Gastroesophageal sphincter (tissue), 4 donors: ENCODE measurements around the gene CLDN15. TPM values are rescaled to one million over a fixed set of nuclear protein-coding genes. Genes with fewer than 3 reads are reported as not detected.
"Not testable (repeated sequence)": the region's sequence is repeated elsewhere in the genome, so short reads cannot be mapped to it uniquely, and the experiment has no call there.

Experiments used
- ATAC-seq: fragments of 150-250 bp; one replicate; pipeline ENCODE4 v1.9.1; 2016; ENCODE audit warnings: mild to moderate bottlenecking, moderate library complexity
- H3K27ac ChIP-seq, 4 donors: fragments of 200-600 bp; sonication (generic) in 3 of 4; 1 replicate in 3 of 4; 2 replicates in 1 of 4; pipeline ENCODE4 v1.5.1; 2016 to 2019
- H3K27me3 ChIP-seq: fragments of 200-600 bp; sonication (generic); one replicate; pipeline ENCODE4 v1.5.1; 2019
- H3K36me3 ChIP-seq, 2 donors: fragments of 200-600 bp; sonication (generic); one replicate each; pipeline ENCODE4 v1.5.1; 2019; ENCODE audit warnings: control low read depth in 1 of 2
- H3K4me1 ChIP-seq, 3 donors: fragments of 200-600 bp; sonication (generic); 1 replicate in 2 of 3; 2 replicates in 1 of 3; pipeline ENCODE4 v1.5.1; 2016 to 2019; ENCODE audit warnings: control low read depth in 2 of 3
- H3K4me3 ChIP-seq, 2 donors: fragments of 200-600 bp; sonication (generic); one replicate each; pipeline ENCODE4 v1.5.1; 2019; ENCODE audit warnings: mild to moderate bottlenecking in 1 of 2, moderate library complexity in 1 of 2
- H3K9me3 ChIP-seq, 3 donors: fragments of 200-600 bp; sonication (generic); one replicate each; pipeline ENCODE4 v1.5.1; 2017 to 2019; ENCODE audit warnings: control low read depth in 2 of 3
- CTCF ChIP-seq, 4 experiments: fragments of 200-600 bp in 2 of 4; fragments of 450-650 bp in 2 of 4; sonication (generic) in 1 of 4; IDR thresholded peaks; one replicate each; pipeline ENCODE4 v1.5.1; 2017 to 2019; ENCODE audit warnings: antibody characterized with exemption in 4 of 4, mild to moderate bottlenecking in 2 of 4, moderate library complexity in 2 of 4
- EP300 ChIP-seq: sonication (generic); formaldehyde crosslinking; IDR thresholded peaks from one replicate; pipeline ENCODE4 v1.6.1; 2017; ENCODE audit warnings: antibody characterized with exemption, mild to moderate bottlenecking
- POLR2A ChIP-seq, 2 donors: fragments of 450-650 bp; IDR thresholded peaks; one replicate each; pipeline ENCODE4 v1.6.1; 2017; ENCODE audit warnings: antibody characterized with exemption in 2 of 2, mild to moderate bottlenecking in 2 of 2, moderate library complexity in 1 of 2
- POLR2AphosphoS5 ChIP-seq: sonication (generic); formaldehyde crosslinking; IDR thresholded peaks from one replicate; pipeline ENCODE4 v1.6.1; 2017; ENCODE audit warnings: antibody characterized with exemption
- WGBS, 2 donors: methylation state at CpG; one replicate each; pipeline ENCODE4 v1.1.5; 2018; ENCODE audit warnings: low coverage in 1 of 2; 5-methylcytosine and 5-hydroxymethylcytosine counted together
- total RNA-seq, 4 donors: library from RNA; depleted of rRNA; stranded (reverse); fragments of >200 nt; gene quantifications; one replicate each; pipeline ENCODE4 v1.1.0, GENCODE V29; 2016

Gene CLDN15
- total RNA-seq, 4 donors from 2014 or later: 4.4 to 6.8 (median 5.0) TPM

GRCh38 chr7:101277155-101277554 is 39.6 kb upstream of the CLDN15 start:
- Histone ChIP-seq H3K4me3 (no peak overlapping the region), H3K9me3 (no peaks in the 10 kb centered on the region), H3K27ac (no peak overlapping the region), H3K36me3 (no peaks in the 10 kb centered on the region), H3K4me1 (no peaks in the 10 kb centered on the region), H3K27me3 (peaks cover 59% of the 10 kb centered on the region)
- no peak for TF ChIP-seq CTCF (IDR thresholded peaks at IDR 0.05)
- no peak for TF ChIP-seq POLR2AphosphoS5
- TF ChIP-seq EP300: no peak
- TF ChIP-seq POLR2A (IDR thresholded peaks at IDR 0.05): no peak
- 71 to 76% methylated on average over 7 to 8 of the region's 9 CpGs for WGBS, 2 donors
- ATAC-seq: no peak

DNA sequence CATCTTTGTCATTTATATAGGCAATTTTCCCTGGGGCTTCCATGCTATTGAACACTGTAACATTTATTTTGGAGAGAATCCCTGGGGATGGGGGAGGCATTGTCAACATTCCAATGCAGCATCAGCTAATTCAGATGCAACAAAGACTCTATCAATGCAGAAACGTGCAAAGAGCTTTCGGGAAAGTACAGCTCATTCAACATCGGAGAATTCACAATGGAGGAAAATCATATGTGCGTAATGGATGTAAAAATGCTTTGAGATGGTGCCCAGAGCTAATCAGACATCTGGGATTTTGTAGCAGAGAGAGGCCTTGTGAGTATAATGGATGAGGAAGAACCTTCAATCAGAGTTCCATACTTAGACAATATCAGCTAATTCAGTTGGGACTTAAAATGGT is 35.6 kb upstream of the CLDN15 start:
- H3K27me3 ChIP-seq: peaks cover 35% of the 10 kb centered on the region
- peaks cover 0 to 7% (median 0%) of the 10 kb centered on the region in 3 donors for H3K4me1 ChIP-seq
- WGBS, 2 donors: 60 to 62% methylated on average over 1 to 4 of the region's 4 CpGs
- H3K9me3 ChIP-seq: no peaks in the 10 kb centered on the region
- H3K4me3 ChIP-seq: no peak overlapping the region
- TF ChIP-seq EP300: no peak
- TF ChIP-seq POLR2AphosphoS5: no peak
- no peak for TF ChIP-seq POLR2A (IDR thresholded peaks at IDR 0.05)
- TF ChIP-seq CTCF (IDR thresholded peaks at IDR 0.05): no peak
- no peak overlapping the region for H3K27ac ChIP-seq
- ATAC-seq: no peak
- H3K36me3 ChIP-seq: no peaks in the 10 kb centered on the region

GRCh38 chr7:101271021-101271420 is 33.4 kb upstream of the CLDN15 start:
- Histone ChIP-seq H3K9me3 (no peaks in the 10 kb centered on the region), H3K4me3 (no peak overlapping the region), H3K27me3 (peaks cover 22% of the 10 kb centered on the region), H3K36me3 (no peaks in the 10 kb centered on the region), H3K27ac (no peak overlapping the region), H3K4me1 (peaks cover 0 to 7% (median 0%) of the 10 kb centered on the region in 3 donors)
- TF ChIP-seq CTCF (IDR thresholded peaks at IDR 0.05) (no peak), EP300 (no peak), POLR2AphosphoS5 (no peak)
- ATAC-seq: no peak
- WGBS, 2 donors: 24% methylated on average over 5 of the region's 5 CpGs; no CpG with 5 or more reads in 1 of the 2 donors

- Histone ChIP-seq H3K4me3 (no peak overlapping the region), H3K27ac (no peak overlapping the region), H3K36me3 (no peaks in the 10 kb centered on the region), H3K27me3 (peaks cover 20% of the 10 kb centered on the region), H3K4me1 (peaks cover 0 to 7% (median 0%) of the 10 kb centered on the region in 3 donors), H3K9me3 (no peaks in the 10 kb centered on the region)
- WGBS, 2 donors: 79 to 100% methylated on average over 1 to 14 of the region's 21 CpGs
- ATAC-seq: no peak
- TF ChIP-seq POLR2A (IDR thresholded peaks at IDR 0.05): no peak
- TF ChIP-seq EP300: no peak
- no peak for TF ChIP-seq POLR2AphosphoS5
- TF ChIP-seq CTCF (IDR thresholded peaks at IDR 0.05): no peak
Measured at GRCh38 chr7:101269664-101270063, 32.1 kb upstream of the CLDN15 start.

DNA sequence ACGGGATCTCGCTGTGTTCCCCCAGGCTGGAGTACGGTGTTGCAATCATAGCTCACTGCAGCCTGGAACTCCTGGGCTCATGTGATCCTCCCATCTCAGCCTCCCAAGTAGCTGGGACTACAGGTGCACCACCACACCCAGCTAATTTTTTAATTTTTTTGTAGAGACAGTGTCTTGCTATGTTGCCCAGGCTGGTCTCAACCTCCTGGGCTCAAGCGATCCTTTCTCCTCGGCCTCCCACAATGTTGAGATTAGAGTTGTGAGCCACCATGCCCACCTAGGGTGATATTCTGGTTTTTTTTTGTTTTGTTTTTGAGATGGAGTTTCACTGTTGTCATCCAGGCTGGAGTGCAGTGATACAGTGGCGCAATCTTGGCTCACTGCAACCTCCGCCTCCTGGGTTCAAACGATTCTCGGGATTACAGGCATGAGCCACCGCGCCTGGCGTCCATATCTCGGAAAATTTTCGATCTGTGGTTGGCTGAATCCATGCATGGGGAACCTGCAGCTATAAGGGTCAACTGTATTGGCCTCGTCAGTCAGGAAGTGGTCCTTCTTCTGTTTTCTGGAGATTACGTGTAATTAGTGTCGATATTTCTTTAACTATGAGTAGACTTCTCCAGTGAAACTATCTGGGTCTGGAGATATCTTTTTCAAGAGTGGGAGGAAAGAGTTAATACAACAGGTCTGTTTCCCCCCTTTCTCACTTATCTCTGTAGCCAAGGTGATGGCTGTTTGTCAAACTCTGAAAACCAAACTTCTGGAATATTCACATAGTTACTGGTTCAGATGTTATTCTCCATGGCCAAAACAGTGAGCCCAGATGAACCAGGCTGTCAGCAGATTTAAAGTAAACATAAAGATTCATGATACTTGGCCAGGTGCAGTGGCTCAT is 28.3 kb upstream of the CLDN15 start:
- no peak for ATAC-seq
- 75 to 77% methylated on average over 11 to 16 of the region's 17 CpGs for WGBS, 2 donors
- H3K9me3 ChIP-seq: no peaks in the 10 kb centered on the region
- H3K27ac ChIP-seq: no peak overlapping the region
- H3K27me3 ChIP-seq: peaks cover 19% of the 10 kb centered on the region
- no peak overlapping the region for H3K4me3 ChIP-seq
- TF ChIP-seq EP300 (no peak), POLR2AphosphoS5 (no peak), CTCF (IDR thresholded peaks at IDR 0.05) (no peak), POLR2A (IDR thresholded peaks at IDR 0.05) (no peak)
- peaks cover 0 to 1% (median 0%) of the 10 kb centered on the region in 3 donors for H3K4me1 ChIP-seq
- no peaks in the 10 kb centered on the region for H3K36me3 ChIP-seq

- peaks cover 27% of the 10 kb centered on the region for H3K27me3 ChIP-seq
- H3K4me1 ChIP-seq, H3K27ac ChIP-seq, H3K4me3 ChIP-seq, H3K36me3 ChIP-seq, H3K9me3 ChIP-seq, ATAC-seq: not testable (repeated sequence)
- 18 to 22% methylated on average over 3 to 4 of the region's 6 CpGs for WGBS, 2 donors
Measured at GRCh38 chr7:101264102-101264706, 26.6 kb upstream of the CLDN15 start.
